PC-3 (cell line): Measurements from ENCODE around the gene PTCD1. TPM values are rescaled to one million over a fixed set of nuclear protein-coding genes. Genes with fewer than 3 reads are reported as not detected.
A peak's percentile ranks its signal among the peaks of the same experiment; 100 is the strongest.

Source experiments
- ATAC-seq: fragments of 200-7000 bp; cut with Tn5 transposase; 2 replicates; pipeline ENCODE4 v1.9.1; 2020; ENCODE audit warnings: mild to moderate bottlenecking, moderate library complexity
- BruUV-seq: library from RNA; stranded (reverse); fragments of 400-500 nt; replicated peaks from 2 replicates; lab custom pipeline; 2021; lab: Mats Ljungman, UMichigan
- CTCF ChIA-PET: fragments of 300-600 bp; sonication (Branson Sonifier 250); formaldehyde crosslinking; loops from one replicate; lab custom pipeline; 2022; ENCODE audit warnings: antibody characterized with exemption; lab: Charles Lee
- POLR2A ChIA-PET: fragments of 300-600 bp; sonication (Branson Sonifier 250); formaldehyde crosslinking; loops from one replicate; lab custom pipeline; 2022; ENCODE audit warnings: antibody characterized with exemption; ENCODE audit not compliant: unreplicated experiment; lab: Charles Lee
- DNase-seq: peaks from one replicate; pipeline ENCODE4 v3.0.0-alpha.2; 2015
- H2AFZ ChIP-seq: fragments of 300-600 bp; sonication (generic); 2 replicates; pipeline ENCODE4 v1.6.0; 2016; ENCODE audit warnings: antibody characterized with exemption, low read length
- H3F3A ChIP-seq: fragments of 300-600 bp; sonication (generic); one replicate; pipeline ENCODE4 v1.6.0; 2017; ENCODE audit warnings: antibody characterized with exemption, low read length, control low read depth, mild to moderate bottlenecking; ENCODE audit not compliant: unreplicated experiment
- H3K27ac ChIP-seq: fragments of 300-600 bp; sonication (generic); 2 replicates; pipeline ENCODE4 v1.5.1; 2016; ENCODE audit warnings: mild to moderate bottlenecking, low read length
- H3K27me3 ChIP-seq: fragments of 300-600 bp; sonication (generic); 2 replicates; pipeline ENCODE4 v1.6.1; 2016; ENCODE audit warnings: low read length, mixed read lengths
- H3K36me3 ChIP-seq: fragments of 300-600 bp; sonication (generic); 2 replicates; pipeline ENCODE4 v1.6.1; 2016; ENCODE audit warnings: low read depth, mixed run types, low read length, mixed read lengths
- H3K4me1 ChIP-seq: fragments of 300-600 bp; sonication (generic); 2 replicates; pipeline ENCODE4 v1.5.1; 2016; ENCODE audit warnings: low read length; ENCODE audit not compliant: insufficient read depth
- H3K4me2 ChIP-seq: fragments of 300-600 bp; sonication (generic); 2 replicates; pipeline ENCODE4 v1.6.0; 2016; ENCODE audit warnings: low read length
- H3K4me3 ChIP-seq: fragments of 300-600 bp; sonication (generic); 2 replicates; pipeline ENCODE4 v1.5.1; 2016; ENCODE audit warnings: mild to moderate bottlenecking, low read length, mixed read lengths
- H3K79me2 ChIP-seq: fragments of 300-600 bp; sonication (generic); 2 replicates; pipeline ENCODE4 v1.6.1; 2017; ENCODE audit warnings: low read length, mixed read lengths
- H3K9ac ChIP-seq: fragments of 300-600 bp; sonication (generic); 2 replicates; pipeline ENCODE4 v1.6.0; 2016; ENCODE audit warnings: mild to moderate bottlenecking, low read length
- H3K9me2 ChIP-seq: fragments of 300-600 bp; sonication (generic); replicated peaks from 2 replicates; pipeline ENCODE4 v1.6.1; 2016; ENCODE audit warnings: mixed run types, low read length, mixed read lengths
- H3K9me3 ChIP-seq: fragments of 300-600 bp; sonication (generic); 2 replicates; pipeline ENCODE4 v1.6.1; 2016; ENCODE audit warnings: low read length, mixed read lengths
- H4K20me1 ChIP-seq: fragments of 300-600 bp; sonication (generic); 2 replicates; pipeline ENCODE4 v1.6.1; 2016; ENCODE audit warnings: low read length, mixed read lengths
- EZH2 ChIP-seq: fragments of 300-600 bp; sonication (generic); IDR thresholded peaks from one replicate; pipeline ENCODE4 v1.6.1; 2017; ENCODE audit warnings: antibody characterized with exemption, mild to moderate bottlenecking, low read length; ENCODE audit not compliant: unreplicated experiment
- EZH2phosphoT487 ChIP-seq: fragments of 300-600 bp; sonication (generic); IDR thresholded peaks from 2 replicates; pipeline ENCODE4 v1.6.1; 2018; ENCODE audit warnings: mild to moderate bottlenecking, antibody characterized with exemption, low read length, borderline replicate concordance
- intact Hi-C: fragments of 100-400 bp; cut with micrococcal nuclease; formaldehyde crosslinking; loops from 2 replicates; pipeline ENCODE4 v1.9.0; 2023
- total RNA-seq: library from RNA; depleted of rRNA; stranded (reverse); fragments of >200 nt; gene quantifications from 2 replicates; pipeline ENCODE4 v1.2.3, GENCODE V29; 2014
- TF ChIP-seq, protein P1 (sequence below): fragments of 300-600 bp; sonication (generic); conservative IDR thresholded peaks from 2 replicates; pipeline ENCODE4 v1.5.1; 2017; ENCODE audit warnings: antibody characterized with exemption, low read depth, mild to moderate bottlenecking, low read length

The PTCD1 gene
- total RNA-seq, 1 experiment from 2014 or later = 10.4 TPM

DNA sequence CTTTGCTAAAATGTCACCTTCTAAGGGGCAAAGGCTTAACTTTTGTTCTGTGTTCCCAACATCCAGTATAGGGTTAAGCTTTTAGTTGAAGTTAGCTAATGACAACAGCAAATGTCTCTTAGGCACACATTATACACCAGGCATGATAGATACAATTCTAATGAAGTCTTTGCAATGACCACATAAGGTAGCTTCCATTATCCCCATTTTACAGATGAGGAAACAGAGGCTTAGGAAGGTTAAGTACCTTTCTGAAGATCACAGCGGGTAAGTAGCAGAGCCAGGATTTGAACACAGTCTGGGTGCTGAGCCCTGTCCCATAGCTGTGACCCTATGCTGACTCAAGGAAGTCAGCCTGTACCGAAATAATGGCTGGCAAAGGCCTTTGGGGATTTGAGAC, 28.0 kb downstream of the PTCD1 start:
- DNase-seq (no peak), ATAC-seq (no peak)
- H3K4me2 ChIP-seq = peak overlapping the region; percentile 91; the same call in 1 of the 2 replicates
- H3K9me2 ChIP-seq = no peaks in the 10 kb centered on the region
- intact Hi-C loops = no loop called here
- peaks cover 22% of the 10 kb centered on the region for H3K4me1 ChIP-seq
- H2AFZ ChIP-seq = no peak overlapping the region
- H3K4me3 ChIP-seq = no peak overlapping the region; the same call in 1 of the 2 replicates
- H3K36me3 ChIP-seq = peaks cover 41% of the 10 kb centered on the region
- no peak overlapping the region for H3K9ac ChIP-seq
- BruUV-seq = no TSS peak
- CTCF ChIA-PET = no interaction called here
- POLR2A ChIA-PET = no interaction called here
- H3K27ac ChIP-seq = no peak overlapping the region
- H3K79me2 ChIP-seq = peaks cover 54% of the 10 kb centered on the region
- TF ChIP-seq EZH2 (no peak), EZH2phosphoT487 (no peak)
- TF ChIP-seq, protein P1, sequence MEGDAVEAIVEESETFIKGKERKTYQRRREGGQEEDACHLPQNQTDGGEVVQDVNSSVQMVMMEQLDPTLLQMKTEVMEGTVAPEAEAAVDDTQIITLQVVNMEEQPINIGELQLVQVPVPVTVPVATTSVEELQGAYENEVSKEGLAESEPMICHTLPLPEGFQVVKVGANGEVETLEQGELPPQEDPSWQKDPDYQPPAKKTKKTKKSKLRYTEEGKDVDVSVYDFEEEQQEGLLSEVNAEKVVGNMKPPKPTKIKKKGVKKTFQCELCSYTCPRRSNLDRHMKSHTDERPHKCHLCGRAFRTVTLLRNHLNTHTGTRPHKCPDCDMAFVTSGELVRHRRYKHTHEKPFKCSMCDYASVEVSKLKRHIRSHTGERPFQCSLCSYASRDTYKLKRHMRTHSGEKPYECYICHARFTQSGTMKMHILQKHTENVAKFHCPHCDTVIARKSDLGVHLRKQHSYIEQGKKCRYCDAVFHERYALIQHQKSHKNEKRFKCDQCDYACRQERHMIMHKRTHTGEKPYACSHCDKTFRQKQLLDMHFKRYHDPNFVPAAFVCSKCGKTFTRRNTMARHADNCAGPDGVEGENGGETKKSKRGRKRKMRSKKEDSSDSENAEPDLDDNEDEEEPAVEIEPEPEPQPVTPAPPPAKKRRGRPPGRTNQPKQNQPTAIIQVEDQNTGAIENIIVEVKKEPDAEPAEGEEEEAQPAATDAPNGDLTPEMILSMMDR = no peak
- H3K27me3 ChIP-seq = no peaks in the 10 kb centered on the region
- no peaks in the 10 kb centered on the region for H3K9me3 ChIP-seq
- no peaks in the 10 kb centered on the region for H3F3A ChIP-seq
- peaks cover 13% of the 10 kb centered on the region for H4K20me1 ChIP-seq

DNA sequence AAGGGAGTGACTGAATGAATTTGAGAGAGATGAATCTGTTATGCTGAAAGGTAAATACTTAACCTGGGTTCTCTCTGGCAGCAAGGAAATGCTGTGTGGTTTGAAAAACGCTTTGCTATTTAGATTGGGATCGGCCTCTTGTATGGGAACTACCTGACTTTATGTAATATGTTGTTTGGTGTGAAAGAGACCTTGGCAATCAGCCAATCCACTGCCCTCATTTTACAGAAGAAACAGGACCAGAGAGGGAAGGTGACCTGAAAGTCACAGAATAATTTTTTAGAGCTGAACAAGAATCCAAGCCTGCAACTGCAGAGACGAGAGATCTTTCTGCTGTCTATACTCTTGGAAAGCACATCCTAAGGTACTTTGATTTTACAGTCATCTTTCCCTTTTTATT, 28.8 kb downstream of the PTCD1 start:
- peaks cover 13% of the 10 kb centered on the region for H4K20me1 ChIP-seq
- peaks cover 38% of the 10 kb centered on the region for H3K36me3 ChIP-seq
- DNase-seq (no peak), ATAC-seq (no peak)
- H3K4me2 ChIP-seq = peak overlapping the region; percentile 91
- TF ChIP-seq EZH2 (no peak), EZH2phosphoT487 (no peak)
- TF ChIP-seq, protein P1 = no peak
- peak overlapping the region; percentile 90 for H3K4me3 ChIP-seq
- no peak overlapping the region for H2AFZ ChIP-seq
- no peaks in the 10 kb centered on the region for H3K9me2 ChIP-seq
- H3F3A ChIP-seq = no peaks in the 10 kb centered on the region
- no peaks in the 10 kb centered on the region for H3K27me3 ChIP-seq
- BruUV-seq = no TSS peak
- H3K4me1 ChIP-seq = peaks cover 22% of the 10 kb centered on the region
- no peak overlapping the region for H3K27ac ChIP-seq
- intact Hi-C loops = loop anchor here (2.0 to 5.0 kb wide), 2 partner anchors 29 to 672 kb away; partner anchors contain the start of genes CPSF4, PTCD1 and ZNF3
- H3K9ac ChIP-seq = peak overlapping the region; percentile 98
- ChIA-PET POLR2A (no interaction called here), CTCF (no interaction called here)
- H3K79me2 ChIP-seq = peaks cover 62% of the 10 kb centered on the region
- no peaks in the 10 kb centered on the region for H3K9me3 ChIP-seq

DNA sequence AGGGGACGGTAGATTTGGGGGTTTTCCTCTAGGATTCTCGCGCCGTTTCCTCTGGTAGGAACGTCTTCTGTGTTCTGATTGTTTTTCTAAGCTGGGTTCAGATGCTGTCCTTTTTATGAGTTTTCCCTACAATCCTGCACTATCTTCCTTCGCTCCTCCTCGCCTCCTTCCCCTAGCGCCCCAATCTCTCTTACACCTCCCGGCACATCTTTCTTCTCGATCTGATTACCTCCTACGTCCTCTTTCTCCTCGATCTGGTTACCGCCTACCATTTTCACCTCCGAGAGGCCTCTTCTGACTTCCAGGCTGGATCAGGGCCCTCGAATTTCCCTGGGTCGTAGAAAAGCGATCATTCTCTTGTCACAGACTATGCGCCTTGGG, 29.4 kb downstream of the PTCD1 start:
- DNase-seq = no peak
- ChIA-PET CTCF (no interaction called here), POLR2A (interaction anchor here (0.6 kb wide), 3 partner anchors 52 to 618 kb away, joined by 3 to 7 read pairs (median 3); no protein-coding TSS in a partner anchor)
- no peak for TF ChIP-seq EZH2phosphoT487
- TF ChIP-seq, protein P1 = no peak
- TF ChIP-seq EZH2 = no peak
- no peaks in the 10 kb centered on the region for H3K9me2 ChIP-seq
- H3F3A ChIP-seq = no peaks in the 10 kb centered on the region
- H3K79me2 ChIP-seq = peaks cover 68% of the 10 kb centered on the region
- H3K27me3 ChIP-seq = no peaks in the 10 kb centered on the region
- peak overlapping the region; percentile 98 for H3K9ac ChIP-seq
- TSS peak; percentile 65 for BruUV-seq
- intact Hi-C loops = loop anchor here (2.0 to 5.0 kb wide), 2 partner anchors 30 to 673 kb away; partner anchors contain the start of genes CPSF4, PTCD1 and ZNF3
- H3K4me2 ChIP-seq = peak overlapping the region; percentile 91
- H3K9me3 ChIP-seq = no peaks in the 10 kb centered on the region
- peak overlapping the region; percentile 90 for H3K4me3 ChIP-seq
- H4K20me1 ChIP-seq = peaks cover 19% of the 10 kb centered on the region
- no peak for ATAC-seq
- H2AFZ ChIP-seq = peak overlapping the region; percentile 86
- peaks cover 22% of the 10 kb centered on the region for H3K4me1 ChIP-seq
- peak overlapping the region; percentile 96 for H3K27ac ChIP-seq
- H3K36me3 ChIP-seq = peaks cover 38% of the 10 kb centered on the region
